Caco-2 (cell line): ENCODE results near the gene TMEM187. TPM values are rescaled to one million over a fixed set of nuclear protein-coding genes. Genes with fewer than 3 reads are reported as not detected.

ENCODE experiments used
- BruUV-seq: library from RNA; stranded (reverse); fragments of 400-500 nt; replicated peaks from 2 replicates; lab custom pipeline; 2021; lab: Mats Ljungman, UMichigan
- CTCF ChIA-PET: fragments of 300-600 bp; sonication (Branson Sonifier 250); formaldehyde crosslinking; loops from one replicate; lab custom pipeline; 2022; ENCODE audit warnings: antibody characterized with exemption; lab: Charles Lee
- POLR2A ChIA-PET: fragments of 300-600 bp; sonication (Branson Sonifier 250); formaldehyde crosslinking; loops from one replicate; lab custom pipeline; 2022; ENCODE audit warnings: antibody characterized with exemption; lab: Charles Lee
- DNase-seq, 2 experiments: peaks; one replicate each; pipeline versions ENCODE4 v3.0.0 to v3.0.0-alpha.2; 2020 to 2022
- H3K27me3 ChIP-seq: replicated peaks from 2 replicates; pipeline ENCODE4 v1.6.0; 2011; ENCODE audit warnings: low read length; ENCODE audit not compliant: control insufficient read depth, insufficient read depth
- H3K36me3 ChIP-seq: 2 replicates; pipeline ENCODE4 v1.5.1; 2011; ENCODE audit warnings: low read length; ENCODE audit not compliant: control insufficient read depth, insufficient read depth
- H3K4me1 ChIP-seq: fragments of 250-450 bp; sonication (Bioruptor Pico); 2 replicates; pipeline ENCODE4 v1.5.1; 2020; ENCODE audit warnings: mild to moderate bottlenecking
- H3K4me3 ChIP-seq: 2 replicates; pipeline ENCODE4 v1.5.1; 2011; ENCODE audit warnings: low read depth, mild to moderate bottlenecking, control low read depth, low read length
- H3K9me3 ChIP-seq: fragments of 250-450 bp; sonication (Bioruptor Pico); 2 replicates; pipeline ENCODE4 v1.5.1; 2020; ENCODE audit warnings: mild to moderate bottlenecking, moderate library complexity
- H3K27ac Mint-ChIP-seq: one replicate; pipeline ENCODE4 v1.8.0; 2022; ENCODE audit warnings: mixed read lengths; ENCODE audit not compliant: unreplicated experiment
- H3K27me3 Mint-ChIP-seq: one replicate; pipeline ENCODE4 v1.8.0; 2022; ENCODE audit warnings: mixed read lengths; ENCODE audit not compliant: insufficient read depth, unreplicated experiment
- H3K36me3 Mint-ChIP-seq: one replicate; pipeline ENCODE4 v1.8.0; 2022; ENCODE audit warnings: mild to moderate bottlenecking, mixed read lengths; ENCODE audit not compliant: insufficient read depth, unreplicated experiment
- H3K4me1 Mint-ChIP-seq: one replicate; pipeline ENCODE4 v1.8.0; 2022; ENCODE audit warnings: low read depth, mixed read lengths; ENCODE audit not compliant: unreplicated experiment
- H3K4me3 Mint-ChIP-seq: one replicate; pipeline ENCODE4 v1.8.0; 2022; ENCODE audit warnings: mild to moderate bottlenecking, moderate library complexity, mixed read lengths; ENCODE audit not compliant: unreplicated experiment
- H3K9me3 Mint-ChIP-seq: one replicate; pipeline ENCODE4 v1.8.0; 2022; ENCODE audit warnings: mixed read lengths; ENCODE audit not compliant: unreplicated experiment
- CTCF ChIP-seq, 2 experiments: fragments of 200-600 bp in 1 of 2; IDR thresholded peaks; 1 replicate in 1 of 2; 2 replicates in 1 of 2; pipeline versions ENCODE4 v1.5.1 to v1.8.0; 2011 to 2022; ENCODE audit warnings: antibody characterized with exemption in 1 of 2, control low read depth in 1 of 2, inconsistent platforms in 1 of 2, low read depth in 1 of 2, low read length in 1 of 2, mild to moderate bottlenecking in 1 of 2, moderate library complexity in 1 of 2; ENCODE audit not compliant: insufficient read depth in 1 of 2, severe bottlenecking in 1 of 2, unreplicated experiment in 1 of 2
- intact Hi-C: fragments of 100-400 bp; cut with micrococcal nuclease; formaldehyde crosslinking; loops from one replicate; pipeline ENCODE4 v1.10.0; 2022; ENCODE audit not compliant: unreplicated experiment
- total RNA-seq: library from RNA; stranded (reverse); gene quantifications from 2 replicates; pipeline ENCODE4 v1.2.3, GENCODE V29; 2022

TMEM187 gene
- total RNA-seq, 1 experiment from 2014 or later: 4.9 TPM

GRCh38 chrX:153960786-153961185 is 11.8 kb upstream of the TMEM187 start:
- Histone ChIP-seq H3K9me3 (no peaks in the 10 kb centered on the region), H3K27me3 (no peaks in the 10 kb centered on the region), H3K36me3 (peaks cover 3% of the 10 kb centered on the region; the same call in 1 of the 2 replicates), H3K4me1 (no peaks in the 10 kb centered on the region), H3K4me3 (no peak overlapping the region)
- no peak for TF ChIP-seq CTCF (IDR thresholded peaks at IDR 0.05; ENCODE audit: insufficient read depth in 1 of 2, low read depth in 1 of 2, low read length in 1 of 2, severe bottlenecking in 1 of 2, unreplicated experiment in 1 of 2)
- Mint-ChIP-seq H3K27ac (no peak overlapping the region), H3K36me3 (peaks cover 49% of the 10 kb centered on the region), H3K9me3 (no peaks in the 10 kb centered on the region), H3K27me3 (no peaks in the 10 kb centered on the region), H3K4me3 (no peak overlapping the region), H3K4me1 (no peaks in the 10 kb centered on the region)
- no peak for DNase-seq
- no TSS peak for BruUV-seq
- ChIA-PET CTCF (no interaction called here), POLR2A (no interaction called here)
- intact Hi-C loops: no loop called here

- POLR2A ChIA-PET: no interaction called here
- CTCF ChIA-PET: no interaction called here
- Mint-ChIP-seq H3K9me3 (no peaks in the 10 kb centered on the region), H3K27ac (no peak overlapping the region), H3K4me1 (no peaks in the 10 kb centered on the region), H3K36me3 (peaks cover 45% of the 10 kb centered on the region), H3K4me3 (no peak overlapping the region), H3K27me3 (no peaks in the 10 kb centered on the region)
- peaks cover 3% of the 10 kb centered on the region; the same call in 1 of the 2 replicates for H3K36me3 ChIP-seq
- H3K27me3 ChIP-seq: no peaks in the 10 kb centered on the region
- no peak overlapping the region for H3K4me3 ChIP-seq
- intact Hi-C loops: no loop called here
- no peak for DNase-seq
- no peaks in the 10 kb centered on the region for H3K9me3 ChIP-seq
- no TSS peak for BruUV-seq
- H3K4me1 ChIP-seq: no peaks in the 10 kb centered on the region
- no peak for TF ChIP-seq CTCF (IDR thresholded peaks at IDR 0.05; ENCODE audit: insufficient read depth in 1 of 2, low read depth in 1 of 2, low read length in 1 of 2, severe bottlenecking in 1 of 2, unreplicated experiment in 1 of 2)
Measured at GRCh38 chrX:153961292-153961691, 11.3 kb upstream of the TMEM187 start.

DNA sequence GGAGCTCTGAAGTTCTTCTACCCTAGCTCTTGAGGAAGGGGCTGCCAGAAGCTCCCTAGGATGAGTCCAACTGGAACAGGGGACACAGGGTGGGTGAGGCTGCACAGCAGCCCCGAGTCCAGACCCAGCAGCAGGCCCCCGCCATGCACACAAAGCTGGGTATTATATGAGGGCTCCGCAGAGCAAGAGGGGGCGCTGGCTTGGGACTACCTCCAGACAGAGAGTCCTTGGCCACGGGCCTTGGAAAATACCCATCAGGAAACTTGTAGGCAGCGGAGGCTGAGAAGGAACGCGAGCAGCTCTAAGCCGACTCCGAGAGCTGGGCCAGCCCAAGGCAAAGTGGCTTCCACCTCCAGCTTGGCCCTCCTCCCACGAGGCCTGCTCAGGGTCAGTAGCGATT is 9.0 kb upstream of the TMEM187 start:
- Histone ChIP-seq H3K4me1 (no peaks in the 10 kb centered on the region), H3K4me3 (no peak overlapping the region), H3K36me3 (peaks cover 3% of the 10 kb centered on the region; the same call in 1 of the 2 replicates), H3K9me3 (no peaks in the 10 kb centered on the region), H3K27me3 (no peaks in the 10 kb centered on the region)
- BruUV-seq: no TSS peak
- DNase-seq: no peak
- intact Hi-C loops: no loop called here
- H3K4me3 Mint-ChIP-seq: no peak overlapping the region
- H3K36me3 Mint-ChIP-seq: peaks cover 42% of the 10 kb centered on the region
- no peak for TF ChIP-seq CTCF (IDR thresholded peaks at IDR 0.05; ENCODE audit: insufficient read depth in 1 of 2, low read depth in 1 of 2, low read length in 1 of 2, severe bottlenecking in 1 of 2, unreplicated experiment in 1 of 2)
- no peaks in the 10 kb centered on the region for H3K27me3 Mint-ChIP-seq
- no peaks in the 10 kb centered on the region for H3K9me3 Mint-ChIP-seq
- CTCF ChIA-PET: no interaction called here
- no peaks in the 10 kb centered on the region for H3K4me1 Mint-ChIP-seq
- H3K27ac Mint-ChIP-seq: no peak overlapping the region
- POLR2A ChIA-PET: no interaction called here
